Caki2 (cell line): Measurements from ENCODE around the gene HAL. TPM values are rescaled to one million over a fixed set of nuclear protein-coding genes. Genes with fewer than 3 reads are reported as not detected.

Experiments used
- DNase-seq: peaks from one replicate; pipeline ENCODE4 v3.0.0-alpha.2; 2015; ENCODE audit warnings: low read depth
- in situ Hi-C: cut with HindIII; loops from 2 replicates; pipeline ENCODE4 v1.10.0; 2016; ENCODE audit warnings: low sequenced_read_pairs, low pct_unique_long_range_greater_than_20kb, mixed read lengths
- total RNA-seq: library from RNA; depleted of rRNA; stranded (reverse); fragments of >200 nt; shearing (Covaris generic); gene quantifications from 2 replicates; pipeline ENCODE4 v1.2.3, GENCODE V29; 2014; ENCODE audit warnings: low replicate concordance

HAL gene
- total RNA-seq, 1 experiment from 2014 or later = not detected

- no peak for DNase-seq
- in situ Hi-C loops = no loop called here
These were observed 24.3 kb upstream of the HAL start for GRCh38 chr12:96020314-96021003.

DNA sequence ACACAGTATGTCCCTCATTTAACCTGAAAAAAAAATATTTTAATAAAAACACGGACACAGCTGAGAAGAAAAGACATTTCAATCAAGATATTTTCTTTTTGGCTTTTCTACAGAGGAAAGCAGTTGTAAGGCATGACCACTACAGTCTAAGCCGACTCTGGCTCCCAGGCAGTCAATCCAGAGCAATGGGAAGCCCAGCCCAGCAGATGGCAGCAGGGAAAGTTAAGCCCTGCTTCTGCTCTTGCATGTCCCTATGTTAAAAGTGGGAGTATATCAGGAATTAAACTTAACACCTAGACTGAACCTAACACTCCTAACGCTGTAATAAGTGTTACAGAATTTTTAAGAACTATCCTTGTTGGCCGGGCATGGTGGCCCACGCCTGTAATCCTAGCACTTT is 19.5 kb upstream of the HAL start:
- no peak for DNase-seq
- in situ Hi-C loops = no loop called here

GRCh38 chr12:96014943-96015599 is 18.9 kb upstream of the HAL start:
- in situ Hi-C loops = no loop called here
- DNase-seq = no peak

- in situ Hi-C loops = no loop called here
- DNase-seq = no peak
These were observed 11.6 kb upstream of the HAL start for GRCh38 chr12:96007729-96008128.

- in situ Hi-C loops = no loop called here
- no peak for DNase-seq
These were observed 10.6 kb upstream of the HAL start for GRCh38 chr12:96006727-96007126.

- no peak for DNase-seq
- in situ Hi-C loops = no loop called here
These were observed 4.7 kb upstream of the HAL start for GRCh38 chr12:96000858-96001257.

GRCh38 chr12:95999484-95999883 is 3.3 kb upstream of the HAL start:
- in situ Hi-C loops = no loop called here
- DNase-seq = no peak

DNA sequence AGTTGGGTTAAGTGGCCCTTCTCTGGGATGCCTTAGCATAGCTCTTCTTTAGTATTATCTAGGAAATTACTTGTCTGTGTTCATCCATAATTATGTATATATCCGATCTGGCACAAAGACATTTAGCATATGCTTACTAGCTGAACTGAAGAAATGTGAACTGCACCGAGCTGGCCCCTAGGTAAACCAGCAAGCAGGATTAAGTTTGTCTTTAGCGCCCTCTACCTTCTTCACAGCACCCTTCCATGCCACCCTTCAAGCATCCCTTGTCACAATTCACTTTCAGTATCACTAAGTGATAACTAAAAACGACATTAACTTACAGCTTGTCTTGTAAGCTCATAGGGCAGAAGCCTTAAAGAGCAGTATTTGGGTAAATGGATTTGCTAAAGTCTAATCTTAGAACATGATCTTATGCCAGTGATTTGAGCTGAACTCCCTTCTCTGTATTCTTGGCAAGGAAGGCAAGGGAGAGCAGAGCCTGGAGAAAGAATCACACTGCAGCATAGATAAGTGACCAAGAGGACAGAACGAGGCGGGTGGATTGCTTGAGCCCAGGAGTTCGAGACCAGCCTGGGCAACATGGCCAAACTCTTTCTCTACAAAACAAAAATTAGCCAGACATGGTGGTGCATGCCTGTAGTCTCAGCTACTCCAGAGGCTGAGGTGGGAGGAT is 2.6 kb upstream of the HAL start:
- DNase-seq = peak; percentile 44
- in situ Hi-C loops = no loop called here

GRCh38 chr12:95997911-95998510 is 1.9 kb upstream of the HAL start:
- in situ Hi-C loops = no loop called here
- peak; percentile 1 for DNase-seq

GRCh38 chr12:95997276-95997675 is 1.1 kb upstream of the HAL start:
- in situ Hi-C loops = no loop called here
- no peak for DNase-seq

- in situ Hi-C loops = no loop called here
- DNase-seq = no peak
These were observed 709 bp downstream of the HAL start for GRCh38 chr12:95995238-95996031.

DNA sequence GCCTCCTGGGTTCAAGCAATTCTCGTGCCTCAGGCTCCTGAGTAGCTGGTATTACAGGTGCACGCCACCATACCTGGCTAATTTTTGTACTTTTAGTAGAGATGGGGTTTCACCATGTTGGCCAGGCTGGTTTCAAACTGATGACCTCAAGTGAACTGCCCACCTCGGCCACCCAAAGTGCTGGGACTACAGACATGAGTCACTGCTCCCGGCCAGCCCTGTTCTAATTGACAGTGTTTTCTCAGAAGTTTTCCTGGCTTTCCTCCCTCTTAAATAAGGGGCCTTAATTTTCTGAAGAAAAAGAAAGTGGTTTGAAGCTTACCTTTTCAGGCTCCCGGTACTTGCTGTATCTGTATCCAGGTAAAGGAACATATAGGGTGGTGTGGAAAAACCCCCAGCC is 1.7 kb downstream of the HAL start:
- no peak for DNase-seq
- in situ Hi-C loops = no loop called here

GRCh38 chr12:95993907-95994306 is 2.2 kb downstream of the HAL start:
- in situ Hi-C loops = no loop called here
- DNase-seq = no peak

DNA sequence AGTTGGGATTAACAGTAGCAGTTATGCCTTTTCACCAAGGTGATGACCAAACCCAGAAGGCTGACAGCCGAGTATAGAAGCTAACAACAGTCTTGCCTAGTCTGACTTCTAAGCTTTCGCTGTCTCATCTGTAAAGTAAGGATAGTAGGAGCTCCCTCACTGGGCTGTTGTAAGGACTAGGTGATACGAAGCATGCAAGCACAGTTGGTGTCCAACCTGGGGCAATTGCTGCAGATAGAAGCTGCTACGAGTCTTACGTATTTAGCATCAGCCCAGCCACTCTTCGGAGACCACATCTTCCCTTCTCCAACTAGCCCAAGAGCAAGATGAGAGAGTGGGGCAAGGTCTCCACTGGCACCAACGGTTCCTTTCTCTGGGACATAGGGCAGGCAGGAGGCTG is 6.0 kb downstream of the HAL start:
- in situ Hi-C loops = no loop called here
- no peak for DNase-seq

- in situ Hi-C loops = no loop called here
- DNase-seq = no peak
These were observed 6.5 kb downstream of the HAL start for GRCh38 chr12:95989504-95990123.

- in situ Hi-C loops = no loop called here
- no peak for DNase-seq
These were observed 7.5 kb downstream of the HAL start for GRCh38 chr12:95988506-95989275.
